Ascending aorta (tissue), 2 donors: ENCODE measurements around the gene QSER1. TPM values are rescaled to one million over a fixed set of nuclear protein-coding genes. Genes with fewer than 3 reads are reported as not detected.
A peak's percentile ranks its signal among the peaks of the same experiment; 100 is the strongest.

Experiments used
- DNase-seq, 2 donors: peaks; one replicate each; pipeline ENCODE4 v3.0.0-alpha.2; 2019; ENCODE audit warnings: low spot score in 2 of 2
- H3K27ac ChIP-seq, 2 donors: fragments of 200-600 bp; sonication (generic); one replicate each; pipeline ENCODE4 v1.5.1; 2016 to 2017; ENCODE audit warnings: mild to moderate bottlenecking in 1 of 2
- H3K27me3 ChIP-seq: fragments of 200-600 bp; sonication (generic); one replicate; pipeline ENCODE4 v1.5.1; 2017
- H3K36me3 ChIP-seq, 2 donors: fragments of 200-600 bp; sonication (generic); one replicate each; pipeline ENCODE4 v1.5.1; 2016
- H3K4me1 ChIP-seq, 2 donors: fragments of 200-600 bp; sonication (generic); one replicate each; pipeline ENCODE4 v1.5.1; 2016 to 2017; ENCODE audit warnings: mild to moderate bottlenecking in 1 of 2
- H3K4me3 ChIP-seq, 2 donors: fragments of 200-600 bp; sonication (generic); one replicate each; pipeline ENCODE4 v1.5.1; 2016 to 2017; ENCODE audit warnings: mild to moderate bottlenecking in 1 of 2
- H3K9me3 ChIP-seq, 2 donors: fragments of 200-600 bp; sonication (generic); one replicate each; pipeline ENCODE4 v1.5.1; 2016
- intact Hi-C: fragments of 100-400 bp; cut with DNase I; formaldehyde crosslinking; loops from one replicate; pipeline ENCODE4 v1.15.1; 2023
- total RNA-seq: library from RNA; depleted of rRNA; stranded (reverse); fragments of >200 nt; gene quantifications from one replicate; pipeline ENCODE4 v1.1.0, GENCODE V29; 2016
- TF ChIP-seq, protein P1 (sequence below), 3 experiments: fragments of 200-600 bp in 2 of 3; fragments of 450-650 bp in 1 of 3; sonication (generic) in 2 of 3; IDR thresholded peaks; one replicate each; pipeline ENCODE4 v1.5.1; 2016 to 2019; ENCODE audit warnings: antibody characterized with exemption in 3 of 3, mild to moderate bottlenecking in 1 of 3, moderate library complexity in 1 of 3

The QSER1 gene
- total RNA-seq, result 8.2 TPM

DNA sequence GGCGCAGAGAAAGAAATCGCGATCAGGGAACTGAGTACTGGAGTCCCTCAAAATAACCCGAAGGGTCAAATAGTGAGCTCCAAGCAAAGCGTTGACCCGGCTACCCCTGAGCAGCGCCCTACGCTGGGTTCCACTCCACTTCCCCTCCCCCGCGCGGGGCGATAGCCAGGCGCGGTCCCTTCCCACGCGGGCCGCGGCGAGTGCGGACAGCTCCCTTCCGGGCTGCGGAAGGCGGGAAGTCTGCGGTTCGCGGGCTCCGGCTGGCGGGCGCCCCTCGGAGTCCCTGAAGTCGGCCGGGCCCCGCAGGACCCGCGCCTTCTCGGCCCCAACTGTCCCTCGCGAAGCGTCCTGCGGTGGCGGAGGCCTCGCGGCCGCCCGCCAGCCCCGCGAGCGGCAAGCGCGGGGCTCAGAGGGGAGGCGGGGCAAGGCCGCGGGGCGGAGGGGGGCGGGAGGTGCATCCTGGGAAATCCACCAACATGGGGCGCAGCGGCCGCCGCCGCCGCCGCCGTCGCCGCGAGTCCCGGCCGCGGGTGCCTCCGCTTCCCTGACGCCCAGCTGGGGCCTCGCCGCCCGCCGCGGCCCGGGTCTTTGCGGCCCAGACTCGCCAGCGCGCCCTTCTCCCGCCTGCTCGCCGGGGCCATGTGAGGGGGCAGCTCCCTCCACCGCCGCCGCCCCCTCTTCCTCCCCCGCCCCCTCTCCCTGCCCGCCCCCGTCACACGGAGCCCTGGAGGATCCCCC is at the start of gene QSER1:
Gene QSER1, plus strand, starts transcription at position 457 of the 738 bp plus-strand sequence. CDS start 315 bp downstream, outside the sequence.
- no peaks in the 10 kb centered on the region for H3K4me1 ChIP-seq
- intact Hi-C loops, result loop anchor here (5.0 to 10.0 kb wide), 3 partner anchors 152 to 365 kb away; partner anchors contain the start of genes EIF3M and HIPK3

DNA sequence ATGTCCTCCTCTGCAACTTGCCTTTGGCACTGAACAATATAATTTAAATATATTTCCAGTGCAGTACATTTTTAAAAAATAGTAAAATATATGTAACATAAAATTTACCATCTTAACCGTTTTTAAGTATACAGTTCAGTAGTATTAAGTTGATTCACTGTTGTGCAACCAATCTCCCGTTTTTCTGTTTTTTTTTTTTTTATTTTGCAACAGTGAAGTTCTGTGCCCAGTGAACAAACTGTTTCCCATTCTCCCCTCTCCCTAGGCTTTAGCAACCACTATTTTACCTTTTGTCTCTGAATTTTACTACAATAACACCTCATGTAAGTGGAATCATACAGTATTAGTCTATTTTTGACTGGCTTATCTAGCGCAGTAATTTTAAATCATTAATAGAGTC is 49.1 kb upstream of the QSER1 start:
- Histone ChIP-seq H3K4me3 (no peak overlapping the region), H3K36me3 (no peaks in the 10 kb centered on the region), H3K27ac (no peak overlapping the region), H3K9me3 (no peaks in the 10 kb centered on the region), H3K27me3 (no peaks in the 10 kb centered on the region), H3K4me1 (no peaks in the 10 kb centered on the region)
- TF ChIP-seq, protein P1, sequence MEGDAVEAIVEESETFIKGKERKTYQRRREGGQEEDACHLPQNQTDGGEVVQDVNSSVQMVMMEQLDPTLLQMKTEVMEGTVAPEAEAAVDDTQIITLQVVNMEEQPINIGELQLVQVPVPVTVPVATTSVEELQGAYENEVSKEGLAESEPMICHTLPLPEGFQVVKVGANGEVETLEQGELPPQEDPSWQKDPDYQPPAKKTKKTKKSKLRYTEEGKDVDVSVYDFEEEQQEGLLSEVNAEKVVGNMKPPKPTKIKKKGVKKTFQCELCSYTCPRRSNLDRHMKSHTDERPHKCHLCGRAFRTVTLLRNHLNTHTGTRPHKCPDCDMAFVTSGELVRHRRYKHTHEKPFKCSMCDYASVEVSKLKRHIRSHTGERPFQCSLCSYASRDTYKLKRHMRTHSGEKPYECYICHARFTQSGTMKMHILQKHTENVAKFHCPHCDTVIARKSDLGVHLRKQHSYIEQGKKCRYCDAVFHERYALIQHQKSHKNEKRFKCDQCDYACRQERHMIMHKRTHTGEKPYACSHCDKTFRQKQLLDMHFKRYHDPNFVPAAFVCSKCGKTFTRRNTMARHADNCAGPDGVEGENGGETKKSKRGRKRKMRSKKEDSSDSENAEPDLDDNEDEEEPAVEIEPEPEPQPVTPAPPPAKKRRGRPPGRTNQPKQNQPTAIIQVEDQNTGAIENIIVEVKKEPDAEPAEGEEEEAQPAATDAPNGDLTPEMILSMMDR (IDR thresholded peaks at IDR 0.05), result no peak
- DNase-seq, result no peak
- intact Hi-C loops, result no loop called here

More for the DNA sequence above, at the start of gene QSER1:
- Histone ChIP-seq H3K27me3 (no peaks in the 10 kb centered on the region), H3K36me3 (no peaks in the 10 kb centered on the region), H3K9me3 (no peaks in the 10 kb centered on the region), H3K27ac (peak within 1 kb of the TSS; percentile 83 to 87), H3K4me3 (peak within 1 kb of the TSS; percentile 84 to 85)
- TF ChIP-seq, protein P1 (IDR thresholded peaks at IDR 0.05), result no peak
- peak in 1 of 2 donors; percentile 74 for DNase-seq

DNA sequence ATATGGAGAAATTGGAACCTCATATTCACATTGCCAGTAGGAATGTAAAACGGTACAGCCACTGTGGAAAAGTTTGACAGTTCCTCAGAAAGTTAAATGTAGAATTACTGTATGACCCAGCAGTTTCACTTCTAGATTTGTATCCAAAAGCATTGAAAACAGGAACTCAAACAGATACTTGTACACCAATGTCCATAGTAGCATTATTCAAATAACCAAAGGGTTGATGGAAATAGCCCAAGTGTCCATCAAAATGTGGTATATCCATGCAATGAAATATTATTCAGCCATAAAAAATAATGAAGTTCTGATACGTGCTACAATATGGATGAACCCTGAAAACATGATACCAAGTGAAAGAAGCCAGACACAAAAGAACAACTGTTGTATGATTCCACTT is 45.1 kb upstream of the QSER1 start:
- H3K4me1 ChIP-seq, result no peaks in the 10 kb centered on the region
- H3K9me3 ChIP-seq, result no peaks in the 10 kb centered on the region
- intact Hi-C loops, result no loop called here
- no peak for DNase-seq
- H3K27ac ChIP-seq, result no peak overlapping the region
- TF ChIP-seq, protein P1 (IDR thresholded peaks at IDR 0.05), result no peak
- H3K36me3 ChIP-seq, result no peaks in the 10 kb centered on the region
- H3K27me3 ChIP-seq, result no peaks in the 10 kb centered on the region
- no peak overlapping the region for H3K4me3 ChIP-seq

DNA sequence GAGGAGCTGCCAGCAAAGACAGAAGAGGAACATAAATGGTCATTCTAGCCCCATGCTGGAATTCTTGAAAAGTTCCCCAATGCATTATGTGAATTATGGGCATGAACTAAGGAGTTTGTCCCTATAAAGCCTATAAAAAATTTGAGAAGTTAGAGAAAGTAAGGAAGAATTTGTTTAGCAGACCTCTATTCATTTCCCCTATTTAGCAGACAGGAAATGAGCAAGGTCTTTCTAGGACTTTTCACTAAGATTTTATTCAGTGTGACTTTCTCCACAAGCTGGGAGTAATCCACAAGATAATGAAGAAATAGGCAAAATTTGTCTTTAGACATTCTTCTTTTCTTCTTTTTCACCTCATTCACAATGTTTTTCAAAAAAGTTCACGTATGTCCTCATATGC is 42.9 kb upstream of the QSER1 start:
- intact Hi-C loops, result no loop called here
- H3K36me3 ChIP-seq, result no peaks in the 10 kb centered on the region
- H3K4me1 ChIP-seq, result no peaks in the 10 kb centered on the region
- DNase-seq, result no peak
- H3K9me3 ChIP-seq, result no peaks in the 10 kb centered on the region
- no peaks in the 10 kb centered on the region for H3K27me3 ChIP-seq
- H3K4me3 ChIP-seq, result no peak overlapping the region
- no peak overlapping the region for H3K27ac ChIP-seq
- TF ChIP-seq, protein P1 (IDR thresholded peaks at IDR 0.05), result no peak

DNA sequence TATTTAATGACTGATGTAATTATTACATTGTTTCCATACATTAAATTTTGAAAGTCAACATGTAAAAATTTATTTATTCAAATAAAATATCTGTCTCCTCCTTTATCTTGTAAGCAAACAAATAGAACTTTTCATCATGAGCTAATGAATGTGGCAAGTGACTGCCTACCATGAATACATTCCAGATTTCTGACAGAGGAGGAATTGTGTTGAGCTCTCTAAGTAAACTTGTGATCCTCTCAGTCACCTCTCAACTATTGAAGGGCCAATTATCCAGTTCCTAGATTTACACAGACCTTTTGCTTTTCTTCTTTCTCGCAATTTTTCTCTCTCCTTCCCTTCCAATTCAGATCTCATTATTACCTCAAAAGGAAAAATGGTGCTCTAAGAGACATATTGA is 41.4 kb upstream of the QSER1 start:
- H3K4me1 ChIP-seq, result no peaks in the 10 kb centered on the region
- DNase-seq, result no peak
- H3K27ac ChIP-seq, result no peak overlapping the region
- TF ChIP-seq, protein P1 (IDR thresholded peaks at IDR 0.05), result no peak
- H3K36me3 ChIP-seq, result no peaks in the 10 kb centered on the region
- H3K27me3 ChIP-seq, result no peaks in the 10 kb centered on the region
- H3K4me3 ChIP-seq, result no peak overlapping the region
- no peaks in the 10 kb centered on the region for H3K9me3 ChIP-seq
- intact Hi-C loops, result no loop called here
